A549 (cell line): ENCODE results near the gene GPM6B. TPM values are rescaled to one million over a fixed set of nuclear protein-coding genes. Genes with fewer than 3 reads are reported as not detected.

Experiments used
- ATAC-seq, 2 experiments: fragments of 200-7000 bp in 1 of 2; fragments of >200 bp in 1 of 2; cut with Nextera tagmentation in 1 of 2; cut with Tn5 transposase in 1 of 2; 3 replicates each; pipeline versions ENCODE4 v1.8.0 to v1.9.1; 2018 to 2020; ENCODE audit warnings: mild to moderate bottlenecking in 1 of 2, moderate library complexity in 1 of 2
- CTCF ChIA-PET: fragments of 300-600 bp; sonication (Branson Sonifier 250); formaldehyde crosslinking; extraction: SDS; loops from one replicate; lab custom pipeline; 2021; ENCODE audit warnings: antibody characterized with exemption, inconsistent platforms; lab: Yijun Ruan, JAX
- POLR2A ChIA-PET: fragments of 350-600 bp; formaldehyde crosslinking; extraction: SDS; loops from one replicate; lab custom pipeline; 2021; ENCODE audit warnings: antibody characterized with exemption, inconsistent platforms; lab: Yijun Ruan, JAX
- DNase-seq, 2 experiments: peaks; one replicate each; pipeline versions ENCODE4 v3.0.0 to v3.0.0-alpha.2; 2011 to 2016; ENCODE audit warnings: low read depth in 1 of 2, low spot score in 1 of 2
- FAIRE-seq: peaks from 2 replicates; lab custom pipeline; 2011; peaks lifted over from hg19 to GRCh38; lab: Jason Lieb, UNC
- H3K27ac ChIP-seq, 2 experiments: fragments of >200 bp; sonication (Bioruptor Twin); formaldehyde crosslinking; 3 replicates each; pipeline ENCODE4 v1.5.1; 2016 to 2017
- H3K4me1 ChIP-seq: fragments of >200 bp; sonication (Bioruptor Twin); formaldehyde crosslinking; 3 replicates; pipeline ENCODE4 v1.6.1; 2016
- H3K4me2 ChIP-seq: fragments of >200 bp; sonication (Bioruptor Twin); formaldehyde crosslinking; 3 replicates; pipeline ENCODE4 v1.6.1; 2016
- H3K4me3 ChIP-seq: fragments of >200 bp; sonication (Bioruptor Twin); formaldehyde crosslinking; 3 replicates; pipeline ENCODE4 v1.5.1; 2016
- H3K9me3 ChIP-seq: fragments of >200 bp; sonication (Bioruptor Twin); formaldehyde crosslinking; 3 replicates; pipeline ENCODE4 v1.6.1; 2016
- BHLHE40 ChIP-seq: IDR thresholded peaks from 2 replicates; pipeline ENCODE4 v1.6.1; 2012; ENCODE audit warnings: low read depth, low read length, inconsistent platforms
- EHF ChIP-seq: fragments of 250-450 bp; sonication (Bioruptor Pico); IDR thresholded peaks from 2 replicates; pipeline ENCODE4 v1.5.0; 2020; ENCODE audit warnings: mild to moderate bottlenecking
- EP300 ChIP-seq, 2 experiments: fragments of >200 bp; sonication (Bioruptor Twin); formaldehyde crosslinking; IDR thresholded peaks; 2 replicates in 1 of 2; 3 replicates in 1 of 2; pipeline ENCODE4 v1.6.1; 2016 to 2017
- ESRRA ChIP-seq: fragments of 150-350 bp; IDR thresholded peaks from 2 replicates; pipeline ENCODE4 v1.6.1; 2014; ENCODE audit warnings: mild to moderate bottlenecking, low read length, borderline replicate concordance
- FOSB ChIP-seq: fragments of 250-450 bp; sonication (Bioruptor Pico); IDR thresholded peaks from 2 replicates; pipeline ENCODE4 v1.5.0; 2020; ENCODE audit warnings: mild to moderate bottlenecking, moderate library complexity
- FOSL2 ChIP-seq, 2 experiments: fragments of 450-650 bp in 1 of 2; fragments of >200 bp in 1 of 2; sonication (Bioruptor Twin) in 1 of 2; formaldehyde crosslinking; IDR thresholded peaks; 2 replicates each; pipeline versions ENCODE4 v1.5.0 to v1.6.1; 2016 to 2020; ENCODE audit warnings: mild to moderate bottlenecking in 1 of 2, moderate library complexity in 1 of 2
- GATA3 ChIP-seq: IDR thresholded peaks from 2 replicates; pipeline ENCODE4 v1.6.1; 2012; ENCODE audit warnings: borderline replicate concordance
- HDAC2 ChIP-seq: fragments of 200-600 bp; sonication (generic); IDR thresholded peaks from 2 replicates; pipeline ENCODE4 v1.6.1; 2016
- HEYL ChIP-seq: fragments of 250-450 bp; sonication (Bioruptor Pico); IDR thresholded peaks from 2 replicates; pipeline ENCODE4 v1.8.0; 2021; ENCODE audit warnings: mild to moderate bottlenecking, moderate library complexity
- HOXB13 ChIP-seq: fragments of 250-450 bp; sonication (Bioruptor Pico); IDR thresholded peaks from 2 replicates; pipeline ENCODE4 v1.5.0; 2020; ENCODE audit warnings: low read depth, mild to moderate bottlenecking, moderate library complexity
- NFE2L2 ChIP-seq: fragments of 150-350 bp; conservative IDR thresholded peaks from 2 replicates; pipeline ENCODE4 v1.6.1; 2014; ENCODE audit warnings: low read length
- PHF8 ChIP-seq: fragments of 200-600 bp; sonication (generic); IDR thresholded peaks from 2 replicates; pipeline ENCODE4 v1.6.1; 2016; ENCODE audit warnings: low read depth, mild to moderate bottlenecking, antibody characterized with exemption, moderate library complexity, borderline replicate concordance
- RAD21 ChIP-seq, 2 experiments: fragments of >200 bp in 1 of 2; sonication (Bioruptor Twin) in 1 of 2; formaldehyde crosslinking in 1 of 2; IDR thresholded peaks in 1 of 2; conservative IDR thresholded peaks in 1 of 2; 2 replicates in 1 of 2; 3 replicates in 1 of 2; pipeline ENCODE4 v1.6.1; 2012 to 2018; ENCODE audit warnings: inconsistent platforms in 1 of 2
- RARB ChIP-seq: fragments of 250-450 bp; sonication (Bioruptor Pico); IDR thresholded peaks from 2 replicates; pipeline ENCODE4 v1.8.0; 2021; ENCODE audit warnings: mild to moderate bottlenecking, moderate library complexity
- RFX5 ChIP-seq: fragments of 450-650 bp; IDR thresholded peaks from 2 replicates; pipeline ENCODE4 v1.7.1; 2014; ENCODE audit warnings: antibody characterized with exemption, mild to moderate bottlenecking, moderate library complexity
- TP53 ChIP-seq: fragments of 250-450 bp; sonication (Bioruptor Pico); IDR thresholded peaks from 2 replicates; pipeline ENCODE4 v1.5.0; 2021; ENCODE audit warnings: mild to moderate bottlenecking, moderate library complexity
- ZFP36 ChIP-seq: fragments of 450-650 bp; IDR thresholded peaks from 2 replicates; pipeline ENCODE4 v1.6.1; 2014; ENCODE audit warnings: borderline replicate concordance; ENCODE audit not compliant: partially characterized antibody
- ZSCAN20 ChIP-seq: fragments of 250-450 bp; sonication (Bioruptor Pico); IDR thresholded peaks from 2 replicates; pipeline ENCODE4 v1.8.0; 2022; ENCODE audit warnings: mild to moderate bottlenecking, moderate library complexity
- WGBS: methylation state at CpG from one replicate; pipeline ENCODE4 v1.1.6; 2017; ENCODE audit errors: missing lambda C conversion rate; 5-methylcytosine and 5-hydroxymethylcytosine counted together
- polyA plus RNA-seq, 4 experiments: library from polyadenylated mRNA; depleted of rRNA in 3 of 4; stranded (reverse); fragments of >200 nt; fragmentation: RNase III in 1 of 4; extraction: RNeasy Plus Mini Kit Qiagen cat#74134 plus additional on column Dnase treatment in 1 of 4; gene quantifications; 2 replicates in 3 of 4; 3 replicates in 1 of 4; pipeline ENCODE4 v1.2.3, GENCODE V29; 2011 to 2017
- TF ChIP-seq, protein P1 (sequence below): fragments of 250-450 bp; sonication (Bioruptor Pico); IDR thresholded peaks from 2 replicates; pipeline ENCODE4 v1.5.0; 2020; ENCODE audit warnings: low read depth, mild to moderate bottlenecking, moderate library complexity
- TF ChIP-seq, protein P2 (sequence below): fragments of 200-600 bp; sonication (generic); IDR thresholded peaks from 2 replicates; pipeline ENCODE4 v1.6.1; 2016; ENCODE audit warnings: antibody characterized with exemption, mild to moderate bottlenecking, moderate library complexity
- TF ChIP-seq, protein P3 (sequence below): fragments of 450-650 bp; IDR thresholded peaks from 2 replicates; pipeline ENCODE4 v1.6.1; 2014; ENCODE audit warnings: antibody characterized with exemption
- TF ChIP-seq, protein P4 (sequence below): fragments of >200 bp; sonication (Bioruptor Twin); formaldehyde crosslinking; IDR thresholded peaks from 3 replicates; pipeline ENCODE4 v1.6.1; 2016
- TF ChIP-seq, protein P5 (sequence below): fragments of 150-350 bp; IDR thresholded peaks from 2 replicates; pipeline ENCODE4 v1.6.1; 2014; ENCODE audit warnings: low read depth, mild to moderate bottlenecking, low read length

The GPM6B gene
- polyA plus RNA-seq, 2 of the 4 experiments (the other 2 are of a cell fraction): 0.05 to 0.10 TPM

DNA sequence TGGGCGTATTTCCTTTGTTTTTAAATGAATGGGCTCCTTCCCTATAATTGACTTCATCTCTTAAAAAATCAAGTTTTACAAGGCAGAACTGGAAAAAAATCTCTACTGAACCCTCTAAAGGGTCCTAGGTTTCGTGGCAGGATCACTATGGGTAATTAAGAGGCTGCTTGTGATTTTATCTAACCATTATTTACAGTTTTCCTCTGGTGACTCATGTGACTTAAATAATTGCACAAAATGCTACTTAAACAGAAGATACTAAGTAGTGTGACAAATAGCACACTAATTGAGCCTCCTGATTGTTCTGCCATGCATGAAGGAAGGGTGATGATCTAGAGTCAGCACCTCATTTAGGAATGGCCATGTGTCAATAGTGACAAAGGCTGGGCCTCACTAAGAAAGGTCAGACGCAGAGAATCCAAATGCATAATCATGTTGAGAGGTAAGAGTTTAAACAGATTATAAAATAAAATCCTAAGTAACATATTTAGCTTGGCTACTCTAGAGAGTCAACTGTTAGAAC is 46.8 kb downstream of the GPM6B start (continued):
- TF ChIP-seq ZSCAN20 (CRISPR knock-in tag): no peak
- TF ChIP-seq FOSB (CRISPR knock-in tag): no peak
- TF ChIP-seq HOXB13 (CRISPR knock-in tag): no peak

DNA sequence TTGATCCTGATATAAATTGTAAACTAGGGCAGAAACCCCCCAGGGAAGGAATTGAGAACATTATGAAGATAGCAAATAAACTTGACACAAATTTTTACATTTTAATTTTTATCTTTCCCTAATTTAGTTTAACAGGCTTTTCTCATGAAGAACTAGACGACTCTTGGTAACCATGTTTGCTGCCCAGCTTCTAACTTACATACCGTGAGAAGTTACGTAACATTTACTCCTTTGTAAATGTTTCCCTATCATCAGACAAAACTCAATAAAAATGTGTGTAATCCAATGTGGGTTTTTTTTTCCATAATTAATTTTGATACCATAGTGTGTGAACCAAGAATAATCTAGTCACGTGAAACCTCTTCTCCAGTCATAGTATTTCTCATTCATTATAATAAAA is 48.0 kb downstream of the GPM6B start:
- POLR2A ChIA-PET: no interaction called here
- no peak for ATAC-seq

DNA sequence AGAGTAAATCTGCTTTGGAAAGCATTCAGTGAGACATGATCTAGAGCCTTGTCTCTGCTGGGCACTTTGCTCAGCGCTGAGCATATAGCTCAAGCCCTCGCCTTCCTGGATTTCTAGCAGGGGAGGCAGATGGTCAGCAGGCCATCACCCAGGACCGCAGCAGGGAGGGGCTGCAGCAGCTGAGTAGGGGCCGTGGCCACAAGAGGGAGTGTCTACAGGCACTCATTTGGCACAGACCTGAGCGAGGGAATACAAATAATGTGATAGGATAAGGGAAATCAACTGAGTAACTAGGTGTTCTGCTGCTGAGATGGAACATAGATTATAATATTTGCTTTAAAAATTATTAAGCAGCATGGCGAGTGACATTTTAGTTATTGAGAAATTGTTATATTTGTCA is 52.1 kb downstream of the GPM6B start:
- H3K9me3 ChIP-seq: no peaks in the 10 kb centered on the region
- DNase-seq: peak; percentile 4 to 5
- H3K4me2 ChIP-seq: no peak overlapping the region
- WGBS: 83% methylated on average over 6 of the region's 6 CpGs
- FAIRE-seq: no peak
- TF ChIP-seq RAD21 (conservative IDR thresholded peaks at IDR 0.05 in 1 of 2, IDR thresholded peaks at IDR 0.05 in 1 of 2) (0 out of 5 replicates have a peak, but pooled peaks of 1 of the 2 experiments have one; percentile 5), NFE2L2 (no peak)
- POLR2A ChIA-PET: no interaction called here
- H3K4me1 ChIP-seq: peaks cover 9% of the 10 kb centered on the region
- CTCF ChIA-PET: interaction anchor here (1.8 kb wide), 1 partner anchor 260 kb away, joined by 4 read pairs; no protein-coding TSS in a partner anchor
- no peak overlapping the region for H3K27ac ChIP-seq
- peak in 1 of 2 experiments; percentile 73; a peak in 3 of 6 replicates for ATAC-seq
- H3K4me3 ChIP-seq: no peak overlapping the region

More for the DNA sequence above, 48.0 kb downstream of the GPM6B start:
- TF ChIP-seq ESRRA (no peak), RARB (CRISPR knock-in tag) (no peak), RFX5 (no peak), GATA3 (no peak), FOSL2 (IDR thresholded peaks at IDR 0.05) (no peak), FOSL2 (CRISPR knock-in tag; IDR thresholded peaks at IDR 0.05) (no peak), HDAC2 (no peak), ZFP36 (no peak)
- TF ChIP-seq, protein P1, sequence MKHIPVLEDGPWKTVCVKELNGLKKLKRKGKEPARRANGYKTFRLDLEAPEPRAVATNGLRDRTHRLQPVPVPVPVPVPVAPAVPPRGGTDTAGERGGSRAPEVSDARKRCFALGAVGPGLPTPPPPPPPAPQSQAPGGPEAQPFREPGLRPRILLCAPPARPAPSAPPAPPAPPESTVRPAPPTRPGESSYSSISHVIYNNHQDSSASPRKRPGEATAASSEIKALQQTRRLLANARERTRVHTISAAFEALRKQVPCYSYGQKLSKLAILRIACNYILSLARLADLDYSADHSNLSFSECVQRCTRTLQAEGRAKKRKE (CRISPR knock-in tag): no peak
- TF ChIP-seq, protein P2, sequence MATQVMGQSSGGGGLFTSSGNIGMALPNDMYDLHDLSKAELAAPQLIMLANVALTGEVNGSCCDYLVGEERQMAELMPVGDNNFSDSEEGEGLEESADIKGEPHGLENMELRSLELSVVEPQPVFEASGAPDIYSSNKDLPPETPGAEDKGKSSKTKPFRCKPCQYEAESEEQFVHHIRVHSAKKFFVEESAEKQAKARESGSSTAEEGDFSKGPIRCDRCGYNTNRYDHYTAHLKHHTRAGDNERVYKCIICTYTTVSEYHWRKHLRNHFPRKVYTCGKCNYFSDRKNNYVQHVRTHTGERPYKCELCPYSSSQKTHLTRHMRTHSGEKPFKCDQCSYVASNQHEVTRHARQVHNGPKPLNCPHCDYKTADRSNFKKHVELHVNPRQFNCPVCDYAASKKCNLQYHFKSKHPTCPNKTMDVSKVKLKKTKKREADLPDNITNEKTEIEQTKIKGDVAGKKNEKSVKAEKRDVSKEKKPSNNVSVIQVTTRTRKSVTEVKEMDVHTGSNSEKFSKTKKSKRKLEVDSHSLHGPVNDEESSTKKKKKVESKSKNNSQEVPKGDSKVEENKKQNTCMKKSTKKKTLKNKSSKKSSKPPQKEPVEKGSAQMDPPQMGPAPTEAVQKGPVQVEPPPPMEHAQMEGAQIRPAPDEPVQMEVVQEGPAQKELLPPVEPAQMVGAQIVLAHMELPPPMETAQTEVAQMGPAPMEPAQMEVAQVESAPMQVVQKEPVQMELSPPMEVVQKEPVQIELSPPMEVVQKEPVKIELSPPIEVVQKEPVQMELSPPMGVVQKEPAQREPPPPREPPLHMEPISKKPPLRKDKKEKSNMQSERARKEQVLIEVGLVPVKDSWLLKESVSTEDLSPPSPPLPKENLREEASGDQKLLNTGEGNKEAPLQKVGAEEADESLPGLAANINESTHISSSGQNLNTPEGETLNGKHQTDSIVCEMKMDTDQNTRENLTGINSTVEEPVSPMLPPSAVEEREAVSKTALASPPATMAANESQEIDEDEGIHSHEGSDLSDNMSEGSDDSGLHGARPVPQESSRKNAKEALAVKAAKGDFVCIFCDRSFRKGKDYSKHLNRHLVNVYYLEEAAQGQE: no peak
- peak; percentile 32 for FAIRE-seq
- WGBS: 92% methylated on average over 4 of the region's 4 CpGs
- H3K27ac ChIP-seq: no peak overlapping the region
- no peaks in the 10 kb centered on the region for H3K9me3 ChIP-seq
- H3K4me1 ChIP-seq: no peaks in the 10 kb centered on the region
- no peak overlapping the region for H3K4me3 ChIP-seq
- CTCF ChIA-PET: interaction anchor here (0.6 to 2.7 kb wide), 3 partner anchors 19 to 1258 kb away, joined by 3 to 6 read pairs (median 3); no protein-coding TSS in a partner anchor
- no peak for DNase-seq
- H3K4me2 ChIP-seq: no peak overlapping the region

DNA sequence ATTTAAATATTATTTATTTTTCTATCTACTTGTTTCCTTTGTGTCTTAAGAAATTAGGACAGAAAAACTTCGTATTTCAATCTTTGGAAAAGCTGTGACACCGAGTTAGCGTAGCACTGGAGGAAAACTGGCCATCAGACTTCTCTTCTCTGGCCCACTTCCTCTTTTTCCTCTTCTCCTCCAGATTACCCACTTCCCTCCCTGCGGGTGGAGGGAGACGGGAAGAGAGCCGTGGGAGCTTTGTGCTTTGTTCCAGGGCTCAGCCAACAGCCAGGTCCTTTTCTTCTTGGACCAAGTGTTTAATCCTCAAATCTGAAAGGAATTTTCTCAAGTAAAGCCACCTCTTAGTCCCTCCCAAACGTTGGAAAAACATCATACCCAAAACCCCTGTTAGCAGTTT is 52.6 kb downstream of the GPM6B start:
- POLR2A ChIA-PET: no interaction called here
- no peak for ATAC-seq
- WGBS: 83% methylated on average over 7 of the region's 7 CpGs
- TF ChIP-seq, protein P3, sequence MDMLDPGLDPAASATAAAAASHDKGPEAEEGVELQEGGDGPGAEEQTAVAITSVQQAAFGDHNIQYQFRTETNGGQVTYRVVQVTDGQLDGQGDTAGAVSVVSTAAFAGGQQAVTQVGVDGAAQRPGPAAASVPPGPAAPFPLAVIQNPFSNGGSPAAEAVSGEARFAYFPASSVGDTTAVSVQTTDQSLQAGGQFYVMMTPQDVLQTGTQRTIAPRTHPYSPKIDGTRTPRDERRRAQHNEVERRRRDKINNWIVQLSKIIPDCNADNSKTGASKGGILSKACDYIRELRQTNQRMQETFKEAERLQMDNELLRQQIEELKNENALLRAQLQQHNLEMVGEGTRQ: no peak
- TF ChIP-seq BHLHE40 (no peak), RFX5 (no peak), EP300 (IDR thresholded peaks at IDR 0.05) (no peak), HEYL (CRISPR knock-in tag) (no peak), FOSL2 (IDR thresholded peaks at IDR 0.05) (no peak), FOSL2 (CRISPR knock-in tag; IDR thresholded peaks at IDR 0.05) (no peak), PHF8 (no peak), RAD21 (conservative IDR thresholded peaks at IDR 0.05 in 1 of 2, IDR thresholded peaks at IDR 0.05 in 1 of 2) (no peak), EHF (CRISPR knock-in tag) (no peak), TP53 (CRISPR knock-in tag) (no peak), ESRRA (no peak)
- TF ChIP-seq, protein P4, sequence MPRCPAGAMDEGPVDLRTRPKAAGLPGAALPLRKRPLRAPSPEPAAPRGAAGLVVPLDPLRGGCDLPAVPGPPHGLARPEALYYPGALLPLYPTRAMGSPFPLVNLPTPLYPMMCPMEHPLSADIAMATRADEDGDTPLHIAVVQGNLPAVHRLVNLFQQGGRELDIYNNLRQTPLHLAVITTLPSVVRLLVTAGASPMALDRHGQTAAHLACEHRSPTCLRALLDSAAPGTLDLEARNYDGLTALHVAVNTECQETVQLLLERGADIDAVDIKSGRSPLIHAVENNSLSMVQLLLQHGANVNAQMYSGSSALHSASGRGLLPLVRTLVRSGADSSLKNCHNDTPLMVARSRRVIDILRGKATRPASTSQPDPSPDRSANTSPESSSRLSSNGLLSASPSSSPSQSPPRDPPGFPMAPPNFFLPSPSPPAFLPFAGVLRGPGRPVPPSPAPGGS: no peak
- TF ChIP-seq, protein P5, sequence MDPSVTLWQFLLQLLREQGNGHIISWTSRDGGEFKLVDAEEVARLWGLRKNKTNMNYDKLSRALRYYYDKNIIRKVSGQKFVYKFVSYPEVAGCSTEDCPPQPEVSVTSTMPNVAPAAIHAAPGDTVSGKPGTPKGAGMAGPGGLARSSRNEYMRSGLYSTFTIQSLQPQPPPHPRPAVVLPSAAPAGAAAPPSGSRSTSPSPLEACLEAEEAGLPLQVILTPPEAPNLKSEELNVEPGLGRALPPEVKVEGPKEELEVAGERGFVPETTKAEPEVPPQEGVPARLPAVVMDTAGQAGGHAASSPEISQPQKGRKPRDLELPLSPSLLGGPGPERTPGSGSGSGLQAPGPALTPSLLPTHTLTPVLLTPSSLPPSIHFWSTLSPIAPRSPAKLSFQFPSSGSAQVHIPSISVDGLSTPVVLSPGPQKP: no peak

More for the DNA sequence above, 52.6 kb downstream of the GPM6B start:
- CTCF ChIA-PET: interaction anchor here (1.8 kb wide), 1 partner anchor 260 kb away, joined by 4 read pairs; no protein-coding TSS in a partner anchor
- Histone ChIP-seq H3K4me3 (no peak overlapping the region), H3K4me2 (no peak overlapping the region), H3K27ac (no peak overlapping the region), H3K9me3 (no peaks in the 10 kb centered on the region), H3K4me1 (peaks cover 9% of the 10 kb centered on the region)
- peak; percentile 51 for FAIRE-seq
- DNase-seq: no peak
